ENCODE data around the gene RFXAP. TPM values are rescaled to one million over a fixed set of nuclear protein-coding genes. Genes with fewer than 3 reads are reported as not detected.

RFXAP gene
- total and polyA plus RNA-seq, 2 donors (not counting 3 experiments of a cell fraction or from before 2014, with no cell fraction given), result 3.0 to 7.2 TPM

DNA sequence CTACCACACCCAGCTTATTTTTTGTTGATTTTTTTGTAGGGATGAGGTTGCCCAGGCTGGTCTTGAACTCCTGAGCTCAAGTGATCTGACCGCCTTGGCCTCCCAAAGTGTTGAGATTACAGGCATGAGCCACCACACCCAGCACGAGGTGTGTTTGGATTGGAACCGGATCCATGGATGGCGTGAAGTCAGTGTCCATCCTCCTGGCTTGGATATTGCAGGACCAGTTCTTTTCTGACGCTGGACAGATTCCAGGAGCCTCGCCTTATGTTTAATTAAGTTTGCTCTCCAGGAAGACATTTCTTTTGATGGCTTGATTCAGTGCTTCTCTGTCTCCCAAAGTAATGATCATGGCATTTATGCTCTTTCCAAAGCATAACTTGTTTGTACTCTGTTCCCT is 14.4 kb upstream of the RFXAP start:
- Histone ChIP-seq H3K36me3 (ENCODE audit: control insufficient read depth in 2 of 2, extremely low read depth in 1 of 2, insufficient read depth in 2 of 2, low read length in 2 of 2) (no peaks in the 10 kb centered on the region), H3K4me1 (ENCODE audit: control insufficient read depth, extremely low read depth, insufficient read depth, low read length) (no peaks in the 10 kb centered on the region), H3K9ac (replicated peaks; ENCODE audit: extremely low read depth, insufficient read depth, low read length) (no peak overlapping the region), H3K4me2 (ENCODE audit: insufficient read depth, low read length) (no peak overlapping the region), H2AFZ (ENCODE audit: low read depth, low read length) (no peak overlapping the region), H3K27ac (ENCODE audit: insufficient read depth, low read depth, low read length) (no peak overlapping the region), H3K9me3 (replicated peaks; ENCODE audit: control insufficient read depth, insufficient read depth, low read length) (no peaks in the 10 kb centered on the region), H3K9me1 (replicated peaks; ENCODE audit: control insufficient read depth, extremely low read depth, insufficient read depth, low read length) (no peaks in the 10 kb centered on the region), H3K27me3 (ENCODE audit: control insufficient read depth in 2 of 2, insufficient read depth in 2 of 2, low read length in 2 of 2) (peaks cover 3 to 13% of the 10 kb centered on the region in 2 experiments), H3K4me3 (replicated peaks in 1 of 3; ENCODE audit: insufficient read depth in 1 of 3, low read depth in 1 of 3, low read length in 3 of 3) (no peak overlapping the region), H3K79me2 (ENCODE audit: control insufficient read depth, insufficient read depth, low read length) (no peaks in the 10 kb centered on the region), H4K20me1 (replicated peaks; ENCODE audit: control insufficient read depth, extremely low read depth, insufficient read depth, low read length) (no peaks in the 10 kb centered on the region)
- no peak for FAIRE-seq
- POLR2A ChIA-PET, result no interaction called here
- intact Hi-C loops (cut with micrococcal nuclease) (no loop called here), dilution Hi-C loops (cut with MboI; ENCODE audit: extremely low pct_ligation_motif_present, low sequenced_read_pairs) (no loop called here)
- DNase-seq (ENCODE audit: low read depth, low spot score), result no peak
- no TSS peak for BruUV-seq (replicated peaks)
- CTCF ChIA-PET, result no interaction called here
- no peak for TF ChIP-seq EZH2 (IDR thresholded peaks at IDR 0.05; ENCODE audit: borderline replicate concordance, low read depth, low read length, severe bottlenecking)
- TF ChIP-seq POLR2A (IDR thresholded peaks at IDR 0.05; ENCODE audit: low read depth, low read length), result no peak
- TF ChIP-seq, protein P1, sequence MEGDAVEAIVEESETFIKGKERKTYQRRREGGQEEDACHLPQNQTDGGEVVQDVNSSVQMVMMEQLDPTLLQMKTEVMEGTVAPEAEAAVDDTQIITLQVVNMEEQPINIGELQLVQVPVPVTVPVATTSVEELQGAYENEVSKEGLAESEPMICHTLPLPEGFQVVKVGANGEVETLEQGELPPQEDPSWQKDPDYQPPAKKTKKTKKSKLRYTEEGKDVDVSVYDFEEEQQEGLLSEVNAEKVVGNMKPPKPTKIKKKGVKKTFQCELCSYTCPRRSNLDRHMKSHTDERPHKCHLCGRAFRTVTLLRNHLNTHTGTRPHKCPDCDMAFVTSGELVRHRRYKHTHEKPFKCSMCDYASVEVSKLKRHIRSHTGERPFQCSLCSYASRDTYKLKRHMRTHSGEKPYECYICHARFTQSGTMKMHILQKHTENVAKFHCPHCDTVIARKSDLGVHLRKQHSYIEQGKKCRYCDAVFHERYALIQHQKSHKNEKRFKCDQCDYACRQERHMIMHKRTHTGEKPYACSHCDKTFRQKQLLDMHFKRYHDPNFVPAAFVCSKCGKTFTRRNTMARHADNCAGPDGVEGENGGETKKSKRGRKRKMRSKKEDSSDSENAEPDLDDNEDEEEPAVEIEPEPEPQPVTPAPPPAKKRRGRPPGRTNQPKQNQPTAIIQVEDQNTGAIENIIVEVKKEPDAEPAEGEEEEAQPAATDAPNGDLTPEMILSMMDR (IDR thresholded peaks at IDR 0.05; ENCODE audit: extremely low read depth in 1 of 2, insufficient read depth in 1 of 2, low read depth in 1 of 2, low read length in 2 of 2), result no peak
- TF ChIP-seq, protein P2, sequence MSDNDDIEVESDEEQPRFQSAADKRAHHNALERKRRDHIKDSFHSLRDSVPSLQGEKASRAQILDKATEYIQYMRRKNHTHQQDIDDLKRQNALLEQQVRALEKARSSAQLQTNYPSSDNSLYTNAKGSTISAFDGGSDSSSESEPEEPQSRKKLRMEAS (IDR thresholded peaks at IDR 0.05; ENCODE audit: insufficient read depth, insufficient read length), result no peak
- TF ChIP-seq GATA2 (IDR thresholded peaks at IDR 0.05; ENCODE audit: insufficient read depth, insufficient read length, low read depth, low read length), result no peak
- no peak for TF ChIP-seq JUN (IDR thresholded peaks at IDR 0.05; ENCODE audit: borderline replicate concordance, insufficient read depth, insufficient read length, low read depth)
- no peak for TF ChIP-seq MYC (IDR thresholded peaks at IDR 0.05; ENCODE audit: low read depth, low read length)
- no peak for TF ChIP-seq FOS (IDR thresholded peaks at IDR 0.05; ENCODE audit: borderline replicate concordance, insufficient read depth, low read length)
- no peak for TF ChIP-seq POLR2AphosphoS5 (IDR thresholded peaks at IDR 0.05; ENCODE audit: insufficient read depth, low read depth, low read length)
